ENCODE measurements around the gene ALPP.

ALPP gene

DNA sequence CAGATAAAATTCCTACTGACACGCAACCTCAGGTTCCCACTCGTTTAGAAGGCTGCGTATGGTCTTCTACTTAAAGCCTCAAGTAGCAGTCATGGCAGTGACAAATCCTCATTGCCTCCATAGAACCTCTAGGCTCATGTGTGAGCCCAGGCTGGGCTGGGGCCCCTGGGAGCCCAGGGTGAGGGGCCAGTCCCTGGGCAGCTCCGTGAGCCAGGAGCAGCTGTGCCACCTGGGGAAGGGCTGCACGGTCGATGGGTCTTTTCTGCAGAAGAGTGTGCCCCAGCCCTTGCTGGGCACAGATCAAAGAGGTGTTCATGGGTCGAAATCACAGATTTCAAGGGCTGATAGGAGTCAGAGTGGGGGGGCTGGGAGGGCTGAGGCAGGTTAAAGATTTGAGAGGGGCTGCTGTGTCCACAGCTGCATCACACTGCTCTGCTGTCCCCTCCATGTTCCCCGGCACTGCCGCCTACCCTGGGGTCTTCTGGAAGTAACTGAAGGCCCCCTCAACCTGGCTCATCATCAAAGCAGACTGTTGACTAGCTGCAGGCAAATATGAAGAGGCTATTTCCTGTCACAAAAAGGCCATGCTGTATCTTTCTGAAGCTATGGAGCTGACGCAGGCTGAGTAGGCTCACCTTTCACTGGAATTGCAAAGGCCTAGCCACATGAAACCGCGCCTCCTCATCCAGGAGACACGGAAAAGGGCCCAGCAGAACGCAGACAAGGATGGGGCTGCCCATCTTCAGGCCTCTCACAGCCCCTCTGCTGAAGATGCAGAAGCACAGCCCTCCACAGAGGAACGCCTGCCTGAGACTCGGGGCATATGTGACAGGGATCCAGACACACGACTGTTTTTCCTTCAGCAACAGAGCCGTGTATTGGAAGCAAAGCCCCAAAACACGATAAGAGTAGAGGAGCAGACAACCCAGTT lies 35.7 kb upstream of the ALPP start:
- Histone ChIP-seq H3K4me3 (replicated peaks; ENCODE audit: insufficient read depth, low read length) (no peak overlapping the region), H3K27ac (replicated peaks) (no peak overlapping the region), H3K27me3 (ENCODE audit: insufficient read depth, poor library complexity, severe bottlenecking) (no peaks in the 10 kb centered on the region)
- no peak for TF ChIP-seq POLR2AphosphoS5 (IDR thresholded peaks at IDR 0.05; ENCODE audit: low read depth)
- TF ChIP-seq, protein P1, sequence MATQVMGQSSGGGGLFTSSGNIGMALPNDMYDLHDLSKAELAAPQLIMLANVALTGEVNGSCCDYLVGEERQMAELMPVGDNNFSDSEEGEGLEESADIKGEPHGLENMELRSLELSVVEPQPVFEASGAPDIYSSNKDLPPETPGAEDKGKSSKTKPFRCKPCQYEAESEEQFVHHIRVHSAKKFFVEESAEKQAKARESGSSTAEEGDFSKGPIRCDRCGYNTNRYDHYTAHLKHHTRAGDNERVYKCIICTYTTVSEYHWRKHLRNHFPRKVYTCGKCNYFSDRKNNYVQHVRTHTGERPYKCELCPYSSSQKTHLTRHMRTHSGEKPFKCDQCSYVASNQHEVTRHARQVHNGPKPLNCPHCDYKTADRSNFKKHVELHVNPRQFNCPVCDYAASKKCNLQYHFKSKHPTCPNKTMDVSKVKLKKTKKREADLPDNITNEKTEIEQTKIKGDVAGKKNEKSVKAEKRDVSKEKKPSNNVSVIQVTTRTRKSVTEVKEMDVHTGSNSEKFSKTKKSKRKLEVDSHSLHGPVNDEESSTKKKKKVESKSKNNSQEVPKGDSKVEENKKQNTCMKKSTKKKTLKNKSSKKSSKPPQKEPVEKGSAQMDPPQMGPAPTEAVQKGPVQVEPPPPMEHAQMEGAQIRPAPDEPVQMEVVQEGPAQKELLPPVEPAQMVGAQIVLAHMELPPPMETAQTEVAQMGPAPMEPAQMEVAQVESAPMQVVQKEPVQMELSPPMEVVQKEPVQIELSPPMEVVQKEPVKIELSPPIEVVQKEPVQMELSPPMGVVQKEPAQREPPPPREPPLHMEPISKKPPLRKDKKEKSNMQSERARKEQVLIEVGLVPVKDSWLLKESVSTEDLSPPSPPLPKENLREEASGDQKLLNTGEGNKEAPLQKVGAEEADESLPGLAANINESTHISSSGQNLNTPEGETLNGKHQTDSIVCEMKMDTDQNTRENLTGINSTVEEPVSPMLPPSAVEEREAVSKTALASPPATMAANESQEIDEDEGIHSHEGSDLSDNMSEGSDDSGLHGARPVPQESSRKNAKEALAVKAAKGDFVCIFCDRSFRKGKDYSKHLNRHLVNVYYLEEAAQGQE (IDR thresholded peaks at IDR 0.05; ENCODE audit: insufficient replicate concordance, low read depth): no peak
- TF ChIP-seq SPI1 (IDR thresholded peaks at IDR 0.05; ENCODE audit: borderline replicate concordance, low read depth): no peak
- no peak for DNase-seq (ENCODE audit: low read depth in 1 of 2, low spot score in 1 of 2)

DNA sequence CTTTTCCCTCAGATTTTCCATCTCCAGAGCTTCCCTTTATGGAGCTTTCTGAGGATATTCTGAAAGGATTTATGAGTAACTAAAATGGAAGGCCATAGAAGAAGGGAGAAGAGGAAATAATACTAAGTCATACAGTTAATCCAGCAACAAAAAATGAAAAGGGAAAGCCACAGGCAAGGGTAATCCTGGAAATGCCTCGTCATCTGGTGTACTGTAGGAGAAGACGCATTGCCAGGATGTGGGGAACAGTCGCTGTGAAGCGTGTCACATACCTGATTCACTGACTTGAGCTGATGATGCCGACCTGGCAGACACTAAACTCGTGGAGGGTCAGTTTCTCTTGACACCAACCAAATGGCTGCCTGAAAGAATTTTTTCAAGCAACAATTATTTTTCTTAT lies 34.7 kb upstream of the ALPP start:
- DNase-seq (ENCODE audit: low read depth in 1 of 2, low spot score in 1 of 2): no peak
- H3K4me3 ChIP-seq (replicated peaks; ENCODE audit: insufficient read depth, low read length): no peak overlapping the region
- no peak overlapping the region for H3K27ac ChIP-seq (replicated peaks)
- H3K27me3 ChIP-seq (ENCODE audit: insufficient read depth, poor library complexity, severe bottlenecking): peaks cover 1% of the 10 kb centered on the region
- TF ChIP-seq POLR2AphosphoS5 (IDR thresholded peaks at IDR 0.05; ENCODE audit: low read depth) (no peak), SPI1 (IDR thresholded peaks at IDR 0.05; ENCODE audit: borderline replicate concordance, low read depth) (no peak), GABPA (IDR thresholded peaks at IDR 0.05; ENCODE audit: low read depth) (no peak)
- TF ChIP-seq, protein P1 (IDR thresholded peaks at IDR 0.05; ENCODE audit: insufficient replicate concordance, low read depth): no peak
- TF ChIP-seq, protein P2, sequence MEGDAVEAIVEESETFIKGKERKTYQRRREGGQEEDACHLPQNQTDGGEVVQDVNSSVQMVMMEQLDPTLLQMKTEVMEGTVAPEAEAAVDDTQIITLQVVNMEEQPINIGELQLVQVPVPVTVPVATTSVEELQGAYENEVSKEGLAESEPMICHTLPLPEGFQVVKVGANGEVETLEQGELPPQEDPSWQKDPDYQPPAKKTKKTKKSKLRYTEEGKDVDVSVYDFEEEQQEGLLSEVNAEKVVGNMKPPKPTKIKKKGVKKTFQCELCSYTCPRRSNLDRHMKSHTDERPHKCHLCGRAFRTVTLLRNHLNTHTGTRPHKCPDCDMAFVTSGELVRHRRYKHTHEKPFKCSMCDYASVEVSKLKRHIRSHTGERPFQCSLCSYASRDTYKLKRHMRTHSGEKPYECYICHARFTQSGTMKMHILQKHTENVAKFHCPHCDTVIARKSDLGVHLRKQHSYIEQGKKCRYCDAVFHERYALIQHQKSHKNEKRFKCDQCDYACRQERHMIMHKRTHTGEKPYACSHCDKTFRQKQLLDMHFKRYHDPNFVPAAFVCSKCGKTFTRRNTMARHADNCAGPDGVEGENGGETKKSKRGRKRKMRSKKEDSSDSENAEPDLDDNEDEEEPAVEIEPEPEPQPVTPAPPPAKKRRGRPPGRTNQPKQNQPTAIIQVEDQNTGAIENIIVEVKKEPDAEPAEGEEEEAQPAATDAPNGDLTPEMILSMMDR (IDR thresholded peaks at IDR 0.05; ENCODE audit: insufficient read depth, low read length): no peak

DNA sequence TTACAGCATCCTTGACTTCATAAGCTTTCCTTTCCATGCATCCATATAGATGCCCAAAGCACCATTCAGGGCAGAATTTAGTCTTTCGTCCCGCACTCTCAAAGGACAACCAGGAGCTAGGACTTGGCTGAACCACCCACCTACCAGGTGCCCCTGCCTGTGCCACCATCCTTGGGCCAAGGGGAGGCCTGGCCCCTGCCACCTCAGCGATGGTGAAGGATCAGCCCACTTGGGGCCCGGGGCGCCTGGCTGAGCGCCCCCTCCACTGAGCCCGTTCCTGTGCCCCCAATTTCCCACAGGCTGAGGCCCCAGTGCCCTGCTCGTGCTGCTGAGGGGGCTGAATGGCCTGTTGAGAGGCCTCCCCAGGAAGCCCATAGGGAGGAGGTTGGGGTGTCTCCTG lies 33.3 kb upstream of the ALPP start:
- H3K27ac ChIP-seq (replicated peaks): no peak overlapping the region
- DNase-seq (ENCODE audit: low read depth in 1 of 2, low spot score in 1 of 2): no peak
- H3K4me3 ChIP-seq (replicated peaks; ENCODE audit: insufficient read depth, low read length): no peak overlapping the region
- peaks cover 12% of the 10 kb centered on the region for H3K27me3 ChIP-seq (ENCODE audit: insufficient read depth, poor library complexity, severe bottlenecking)
- TF ChIP-seq, protein P1 (IDR thresholded peaks at IDR 0.05; ENCODE audit: insufficient replicate concordance, low read depth): no peak
- TF ChIP-seq, protein P2 (IDR thresholded peaks at IDR 0.05; ENCODE audit: insufficient read depth, low read length): no peak
- TF ChIP-seq SPI1 (IDR thresholded peaks at IDR 0.05; ENCODE audit: borderline replicate concordance, low read depth): no peak
- no peak for TF ChIP-seq GABPA (IDR thresholded peaks at IDR 0.05; ENCODE audit: low read depth)
- TF ChIP-seq POLR2AphosphoS5 (IDR thresholded peaks at IDR 0.05; ENCODE audit: low read depth): no peak

All from HL-60 (cell line).